Measurements from ENCODE around the gene TMEM91.
A peak's percentile ranks its signal among the peaks of the same experiment; 100 is the strongest.
"Not testable (repeated sequence)": the region's sequence is repeated elsewhere in the genome, so short reads cannot be mapped to it uniquely, and the experiment has no call there.

TMEM91 gene

GRCh38 chr19:41376241-41376997, at the start of gene TMEM91:
Gene TMEM91 (plus strand): TSS chr19:41376533. CDS start chr19:41378310, 1,777 bp downstream.
- DNase-seq (ENCODE audit: low read depth in 2 of 2), result no peak

GRCh38 chr19:41327076-41327575, 49.2 kb upstream of the TMEM91 start:
- DNase-seq (ENCODE audit: low read depth in 2 of 2), result no peak

- peak; percentile 77 to 81 for DNase-seq (ENCODE audit: low read depth in 2 of 2)
Measured at GRCh38 chr19:41327576-41328156, 48.7 kb upstream of the TMEM91 start.

GRCh38 chr19:41328157-41328841, 48.0 kb upstream of the TMEM91 start:
- no peak for DNase-seq (ENCODE audit: low read depth in 2 of 2)

- no peak for DNase-seq (ENCODE audit: low read depth in 2 of 2)
Measured at GRCh38 chr19:41328842-41329225, 47.5 kb upstream of the TMEM91 start.

GRCh38 chr19:41330481-41330880, 45.9 kb upstream of the TMEM91 start:
- no peak for DNase-seq (ENCODE audit: low read depth in 2 of 2)

GRCh38 chr19:41330946-41331678, 45.2 kb upstream of the TMEM91 start:
- DNase-seq (ENCODE audit: low read depth in 2 of 2), result no peak

- DNase-seq (ENCODE audit: low read depth in 2 of 2), result no peak
Measured at GRCh38 chr19:41332000-41332399, 44.3 kb upstream of the TMEM91 start.

GRCh38 chr19:41332468-41332867, 43.9 kb upstream of the TMEM91 start:
- no peak for DNase-seq (ENCODE audit: low read depth in 2 of 2)

- no peak for DNase-seq (ENCODE audit: low read depth in 2 of 2)
Measured at GRCh38 chr19:41334793-41335192, 41.5 kb upstream of the TMEM91 start.

- no peak for DNase-seq (ENCODE audit: low read depth in 2 of 2)
Measured at GRCh38 chr19:41335467-41335866, 40.9 kb upstream of the TMEM91 start.

- DNase-seq (ENCODE audit: low read depth in 2 of 2), result no peak
Measured at GRCh38 chr19:41339936-41340335, 36.4 kb upstream of the TMEM91 start.

GRCh38 chr19:41341669-41342490, 34.5 kb upstream of the TMEM91 start:
- DNase-seq (ENCODE audit: low read depth in 2 of 2), result no peak

- DNase-seq (ENCODE audit: low read depth in 2 of 2), result no peak
Measured at GRCh38 chr19:41344162-41344561, 32.2 kb upstream of the TMEM91 start.

GRCh38 chr19:41346916-41347315, 29.4 kb upstream of the TMEM91 start:
- not testable (repeated sequence) for DNase-seq (ENCODE audit: low read depth in 2 of 2)

GRCh38 chr19:41350735-41351338, 25.5 kb upstream of the TMEM91 start:
- no peak for DNase-seq (ENCODE audit: low read depth in 2 of 2)

GRCh38 chr19:41351339-41352245, 24.7 kb upstream of the TMEM91 start:
- DNase-seq (ENCODE audit: low read depth in 2 of 2), result peak; percentile 66 to 74

- DNase-seq (ENCODE audit: low read depth in 2 of 2), result no peak
Measured at GRCh38 chr19:41352279-41352608, 24.1 kb upstream of the TMEM91 start.

- DNase-seq (ENCODE audit: low read depth in 2 of 2), result peak; percentile 66
Measured at GRCh38 chr19:41352609-41353465, 23.5 kb upstream of the TMEM91 start.

Measured in stimulated activated CD4-positive, alpha-beta T cell treated with anti-CD3 and anti-CD28 coated beads, Interleukin-4, amount 100 ng/mL, for 48 hours (primary cell).